HL-60 (cell line): ENCODE results near the gene MREG.
A peak's percentile ranks its signal among the peaks of the same experiment; 100 is the strongest.

Experiments
- DNase-seq, 2 experiments: peaks; one replicate each; pipeline ENCODE4 v3.0.0-alpha.2; 2010 to 2020; ENCODE audit warnings: low read depth in 1 of 2, low spot score in 1 of 2
- H3K27ac ChIP-seq: fragments of 250-450 bp; sonication (Bioruptor Pico); replicated peaks from 2 replicates; pipeline ENCODE4 v1.5.1; 2020; ENCODE audit warnings: mild to moderate bottlenecking, moderate library complexity
- H3K27me3 ChIP-seq: fragments of 250-450 bp; sonication (Bioruptor Pico); 2 replicates; pipeline ENCODE4 v1.5.1; 2021; ENCODE audit warnings: mild to moderate bottlenecking, moderate library complexity; ENCODE audit not compliant: insufficient read depth, poor library complexity, severe bottlenecking
- H3K4me3 ChIP-seq: replicated peaks from 2 replicates; pipeline ENCODE4 v1.5.1; 2011; ENCODE audit warnings: mild to moderate bottlenecking, control low read depth, low read length; ENCODE audit not compliant: insufficient read depth
- CTCF ChIP-seq: IDR thresholded peaks from one replicate; pipeline ENCODE4 v1.5.1; 2011; ENCODE audit warnings: low read length, control low read depth, inconsistent platforms; ENCODE audit not compliant: insufficient read depth
- GABPA ChIP-seq: IDR thresholded peaks from 2 replicates; pipeline ENCODE4 v1.6.1; 2012; ENCODE audit warnings: low read depth
- POLR2AphosphoS5 ChIP-seq: IDR thresholded peaks from 2 replicates; pipeline ENCODE4 v1.6.1; 2012; ENCODE audit warnings: low read depth
- REST ChIP-seq: IDR thresholded peaks from 2 replicates; pipeline ENCODE4 v1.6.1; 2012; ENCODE audit warnings: low read depth; ENCODE audit not compliant: insufficient replicate concordance
- SPI1 ChIP-seq: IDR thresholded peaks from 2 replicates; pipeline ENCODE4 v1.6.1; 2012; ENCODE audit warnings: low read depth, mild to moderate bottlenecking, borderline replicate concordance

MREG gene

GRCh38 chr2:215900843-215901242 is 112.5 kb downstream of the MREG start:
- 0 out of 2 replicates have a peak, but pooled peaks have one; percentile 21 for TF ChIP-seq POLR2AphosphoS5
- TF ChIP-seq REST, result no peak
- no peak for TF ChIP-seq CTCF
- TF ChIP-seq SPI1, result peak; percentile 90
- TF ChIP-seq GABPA, result no peak
- Histone ChIP-seq H3K4me3 (no peak overlapping the region), H3K27ac (no peak overlapping the region), H3K27me3 (no peaks in the 10 kb centered on the region)
- DNase-seq, result peak in 1 of 2 experiments; percentile 33

GRCh38 chr2:215900203-215900611 is 113.1 kb downstream of the MREG start:
- TF ChIP-seq REST (no peak), POLR2AphosphoS5 (no peak), SPI1 (no peak)
- peak; percentile 53 to 71 for DNase-seq
- no peak overlapping the region for H3K4me3 ChIP-seq
- H3K27me3 ChIP-seq, result no peaks in the 10 kb centered on the region
- H3K27ac ChIP-seq, result no peak overlapping the region

- no peak overlapping the region for H3K27ac ChIP-seq
- no peaks in the 10 kb centered on the region for H3K27me3 ChIP-seq
- DNase-seq, result no peak
- no peak overlapping the region for H3K4me3 ChIP-seq
- TF ChIP-seq POLR2AphosphoS5 (no peak), CTCF (no peak), REST (no peak), SPI1 (no peak), GABPA (no peak)
Observed at GRCh38 chr2:215899141-215900074, 113.9 kb downstream of the MREG start.
